Activated CD4-positive, alpha-beta T cell treated with anti-CD3 and anti-CD28 coated beads, Interleukin-2, amount 50 U/mL, for 1 hour (primary cell): ENCODE data around the gene RWDD1.

ENCODE experiments used
- DNase-seq: peaks from one replicate; pipeline ENCODE4 v3.0.0-alpha.2; 2020

RWDD1 gene

GRCh38 chr6:116570856-116571682 lies at the start of gene RWDD1:
TSS of gene RWDD1 (plus strand) at chr6:116571504. CDS start at chr6:116571583, 79 bp downstream.
- peak; percentile 99 for DNase-seq

GRCh38 chr6:116522896-116523295 lies 48.4 kb upstream of the RWDD1 start:
- no peak for DNase-seq

GRCh38 chr6:116524236-116524635 lies 47.1 kb upstream of the RWDD1 start:
- DNase-seq, result no peak

GRCh38 chr6:116528133-116528532 lies 43.2 kb upstream of the RWDD1 start:
- no peak for DNase-seq

GRCh38 chr6:116528780-116529179 lies 42.5 kb upstream of the RWDD1 start:
- DNase-seq, result no peak

- DNase-seq, result no peak
Observed at GRCh38 chr6:116529466-116530290, 41.6 kb upstream of the RWDD1 start.

GRCh38 chr6:116530436-116530835 lies 40.9 kb upstream of the RWDD1 start:
- DNase-seq, result no peak

- DNase-seq, result peak; percentile 61
Observed at GRCh38 chr6:116531675-116532570, 39.4 kb upstream of the RWDD1 start.

DNA sequence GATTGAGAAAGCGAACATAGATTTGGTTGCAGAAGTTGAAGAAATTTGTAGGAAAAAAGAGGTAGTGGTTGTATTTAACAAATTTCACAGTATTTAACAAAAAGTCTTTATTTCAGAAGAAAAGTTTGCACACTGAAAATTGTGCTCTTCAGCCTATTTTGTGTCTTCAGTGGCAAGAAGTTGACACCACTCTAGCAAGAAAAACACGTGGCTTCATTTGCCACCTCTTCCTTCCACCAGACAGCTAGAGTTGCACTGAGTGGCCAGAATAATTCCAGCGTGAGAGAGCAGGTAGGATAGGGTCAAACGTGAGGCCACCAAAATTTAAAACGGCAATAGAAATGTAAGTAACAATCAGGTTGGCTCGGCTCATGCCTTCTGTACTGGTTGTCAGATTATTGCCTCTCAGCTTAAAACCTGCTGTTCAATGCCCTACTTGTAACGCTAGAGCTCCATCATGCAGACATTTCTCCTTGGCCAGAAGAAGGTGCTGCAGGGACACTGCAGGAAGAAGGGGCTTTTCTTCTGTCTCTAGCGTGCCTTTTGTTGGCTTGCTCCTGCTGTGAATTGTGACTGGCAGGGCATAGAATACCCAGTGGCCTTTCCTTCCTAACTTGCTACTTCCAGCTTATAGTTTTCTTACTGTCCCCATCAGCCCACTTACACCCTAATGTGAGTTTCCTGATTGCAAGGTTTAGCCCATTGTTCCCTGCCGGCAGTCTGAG lies 37.9 kb upstream of the RWDD1 start:
- DNase-seq, result no peak

GRCh38 chr6:116535109-116535508 lies 36.2 kb upstream of the RWDD1 start:
- no peak for DNase-seq

DNA sequence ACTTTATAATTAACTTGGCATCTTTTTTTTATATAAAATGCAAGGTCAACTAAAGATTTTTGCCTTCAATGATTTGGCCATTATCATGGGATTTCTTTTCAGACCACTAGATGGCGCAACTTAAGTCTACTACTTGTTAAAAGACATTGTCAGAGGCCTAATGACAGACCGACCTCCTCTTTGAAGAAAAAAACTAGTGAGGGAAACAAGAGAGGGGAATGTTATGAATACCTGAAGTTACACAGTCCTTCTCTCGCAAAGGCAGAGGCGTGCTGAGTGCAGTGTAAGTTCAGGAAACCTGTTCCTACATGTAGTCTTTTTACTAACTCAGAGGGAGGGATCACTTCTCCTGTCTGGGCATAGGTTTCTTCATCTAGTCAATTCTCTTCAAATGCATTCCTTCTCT lies 35.1 kb upstream of the RWDD1 start:
- DNase-seq, result no peak

GRCh38 chr6:116542426-116542825 lies 28.9 kb upstream of the RWDD1 start:
- DNase-seq, result no peak

DNA sequence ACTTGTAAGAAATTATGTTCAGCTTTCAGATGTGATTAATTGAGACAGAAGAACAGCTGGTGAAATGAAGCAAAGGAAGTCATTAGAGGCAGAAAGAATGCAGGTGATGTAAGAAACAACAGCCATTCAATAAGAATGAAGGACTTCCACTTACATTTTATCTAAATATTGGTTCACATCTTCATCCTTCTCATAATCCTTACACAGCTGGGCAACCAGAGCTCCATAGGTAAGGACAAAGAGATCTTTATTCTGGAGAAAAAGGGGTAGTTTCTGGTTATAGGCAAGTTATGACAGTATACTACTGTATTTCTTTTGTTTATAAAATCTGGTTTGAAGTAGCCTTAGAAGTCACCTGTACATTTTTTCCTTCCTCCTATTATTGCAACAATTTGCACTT lies 28.2 kb upstream of the RWDD1 start:
- no peak for DNase-seq

GRCh38 chr6:116545651-116546050 lies 25.7 kb upstream of the RWDD1 start, which contains the start of gene TRAPPC3L:
TSS of gene TRAPPC3L (minus strand) at chr6:116545684. CDS start at chr6:116545514, 170 bp downstream.
- DNase-seq, result no peak

DNA sequence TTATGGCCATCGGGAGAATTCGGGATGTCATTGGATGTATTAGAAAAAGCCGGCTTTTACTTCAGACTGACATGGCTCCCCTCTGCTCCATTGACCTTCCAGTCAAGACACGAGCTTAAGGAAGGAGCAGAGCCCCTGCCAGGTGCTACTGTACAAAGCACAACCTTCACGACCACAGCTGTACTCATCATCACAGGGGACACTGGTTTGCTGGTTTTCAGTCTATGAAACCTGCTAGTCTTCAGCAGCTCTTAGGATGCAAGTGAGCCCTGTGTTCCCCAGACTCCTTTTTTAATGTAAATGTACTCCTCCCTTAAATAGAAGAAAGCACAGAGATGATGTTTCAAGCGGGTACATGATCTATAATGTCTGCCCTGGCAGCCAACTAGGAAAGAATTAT lies 23.9 kb upstream of the RWDD1 start:
- DNase-seq, result no peak

DNA sequence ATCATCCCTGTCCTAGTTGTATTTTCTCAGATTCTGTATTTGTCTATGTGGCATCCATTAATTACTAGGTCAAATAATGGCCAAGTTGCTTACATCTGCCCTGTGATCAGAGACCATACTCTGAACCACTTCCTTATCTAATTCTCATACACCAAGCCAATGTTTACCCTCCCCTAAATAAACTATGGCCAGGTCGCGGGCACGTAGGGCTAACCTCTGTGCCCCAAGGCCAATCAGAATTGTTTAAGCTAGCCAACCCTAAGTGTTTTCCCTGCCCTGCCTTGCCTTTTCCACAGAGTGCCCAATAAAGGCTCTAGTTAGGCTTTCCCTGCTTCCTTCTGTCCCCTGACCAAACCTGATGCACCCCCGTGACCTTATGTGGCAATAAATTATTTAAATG lies 20.5 kb upstream of the RWDD1 start:
- no peak for DNase-seq

DNA sequence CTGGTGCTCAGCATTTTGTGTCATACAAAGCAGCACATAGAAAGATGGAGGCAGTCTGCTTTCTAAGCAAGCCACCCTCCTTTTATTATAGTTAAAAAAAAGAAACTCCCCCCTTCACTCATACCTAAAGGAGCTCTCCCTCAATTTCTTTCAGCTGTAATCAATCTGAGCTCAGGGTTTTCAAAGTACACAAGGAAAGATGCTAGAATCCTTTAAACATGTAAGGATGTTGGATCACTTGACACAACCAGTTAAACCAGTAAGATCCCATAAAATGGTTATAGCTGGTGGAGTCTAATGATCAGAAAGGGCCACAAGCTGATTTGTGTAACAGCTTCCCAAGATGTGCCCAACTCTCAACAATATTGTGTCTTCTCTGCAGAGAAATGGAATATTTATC lies 17.9 kb upstream of the RWDD1 start, which contains the start of gene CALHM4:
Gene CALHM4 (plus strand): TSS at position 301 of the 400 bp plus-strand sequence. CDS start 43 bp downstream, at position 344.
- no peak for DNase-seq

GRCh38 chr6:116556065-116556464 lies 15.2 kb upstream of the RWDD1 start:
- DNase-seq, result no peak

GRCh38 chr6:116556814-116557415 lies 14.4 kb upstream of the RWDD1 start:
- DNase-seq, result no peak

DNA sequence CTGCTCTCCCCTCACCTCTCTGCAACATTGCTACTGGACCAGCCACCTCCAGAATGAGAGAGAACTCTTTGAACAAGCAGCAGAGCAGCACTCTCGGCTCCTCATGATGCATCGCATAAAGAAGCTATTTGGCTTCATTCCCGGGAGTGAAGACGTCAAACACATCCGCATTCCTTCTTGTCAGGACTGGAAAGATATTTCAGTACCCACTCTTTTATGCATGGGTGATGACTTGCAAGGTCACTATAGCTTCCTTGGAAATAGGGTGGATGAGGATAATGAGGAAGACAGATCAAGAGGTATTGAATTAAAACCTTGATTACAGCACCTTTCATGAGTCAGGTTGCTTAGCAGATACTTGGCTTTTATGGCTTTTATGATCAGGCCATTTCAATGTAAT lies 13.4 kb upstream of the RWDD1 start:
- DNase-seq, result no peak

DNA sequence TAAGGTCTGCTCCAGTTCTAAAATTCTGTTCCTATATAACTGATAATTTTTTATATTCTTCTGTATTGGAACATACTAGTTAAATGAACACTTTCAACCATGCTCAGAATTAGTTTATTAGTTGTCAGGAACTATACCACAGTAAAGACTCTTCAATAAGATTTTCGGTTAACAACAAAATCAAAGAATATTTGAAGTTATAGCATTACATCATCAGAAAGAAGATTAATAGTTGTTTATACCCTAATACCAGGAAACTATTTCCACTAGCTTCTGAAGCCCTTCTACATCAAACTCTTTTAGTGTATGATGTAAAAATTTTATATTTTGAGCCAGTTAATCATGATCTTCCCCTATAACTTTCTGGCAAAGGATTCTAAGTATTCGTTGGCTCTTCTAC lies 11.2 kb upstream of the RWDD1 start:
- DNase-seq, result no peak
